Neural cell (in vitro differentiated cells): ENCODE data around the gene NFYB. TPM values are rescaled to one million over a fixed set of nuclear protein-coding genes. Genes with fewer than 3 reads are reported as not detected.

Experiments
- H2AFZ ChIP-seq: fragments of 200-600, 300-800 bp; sonication (generic), shearing (Covaris generic); 2 replicates; pipeline ENCODE4 v1.6.0; 2014; ENCODE audit warnings: low read depth, mild to moderate bottlenecking, antibody characterized with exemption, low read length, moderate library complexity
- H3F3A ChIP-seq: fragments of 200-600 bp; shearing (Covaris generic); 2 replicates; pipeline ENCODE4 v1.6.1; 2016; ENCODE audit warnings: mild to moderate bottlenecking, moderate library complexity, mixed read lengths, antibody characterized with exemption, low read length; ENCODE audit not compliant: insufficient read depth, poor library complexity, severe bottlenecking
- H3K27ac ChIP-seq: fragments of 200-600, 300-800 bp; sonication (generic), shearing (Covaris generic); 2 replicates; pipeline ENCODE4 v1.5.1; 2014; ENCODE audit warnings: mild to moderate bottlenecking, low read length, moderate library complexity
- H3K27me3 ChIP-seq: fragments of 300-800, 200-600 bp; sonication (generic), shearing (Covaris generic); 2 replicates; pipeline ENCODE4 v1.6.0; 2014; ENCODE audit warnings: mild to moderate bottlenecking, low read depth, low read length, moderate library complexity; ENCODE audit not compliant: insufficient read depth
- H3K36me3 ChIP-seq: fragments of 300-800, 200-600 bp; sonication (generic), shearing (Covaris generic); 2 replicates; pipeline ENCODE4 v1.5.1; 2014; ENCODE audit warnings: mild to moderate bottlenecking, antibody characterized with exemption, low read length, moderate library complexity; ENCODE audit not compliant: insufficient read depth
- H3K4me2 ChIP-seq: fragments of 300-800, 200-600 bp; sonication (generic), shearing (Covaris generic); 2 replicates; pipeline ENCODE4 v1.6.0; 2014; ENCODE audit warnings: mild to moderate bottlenecking, low read length
- H3K4me3 ChIP-seq: fragments of 300-800, 200-600 bp; sonication (generic), shearing (Covaris generic); 2 replicates; pipeline ENCODE4 v1.5.1; 2014; ENCODE audit warnings: mild to moderate bottlenecking, low read length, moderate library complexity
- H3K79me2 ChIP-seq: fragments of 200-600 bp; shearing (Covaris generic); replicated peaks from 2 replicates; pipeline ENCODE4 v1.6.0; 2014; ENCODE audit warnings: mild to moderate bottlenecking, low read length, moderate library complexity; ENCODE audit not compliant: insufficient read depth
- H3K9ac ChIP-seq: fragments of 300-800, 200-600 bp; sonication (generic), shearing (Covaris generic); 2 replicates; pipeline ENCODE4 v1.6.1; 2016; ENCODE audit warnings: mild to moderate bottlenecking, low read length, mixed read lengths
- H3K9me2 ChIP-seq: fragments of 200-600 bp; shearing (Covaris generic); 2 replicates; pipeline ENCODE4 v1.6.1; 2016; ENCODE audit warnings: mild to moderate bottlenecking, low read length, mixed read lengths; ENCODE audit not compliant: insufficient read depth
- H3K9me3 ChIP-seq: fragments of 200-600, 300-800 bp; sonication (generic), shearing (Covaris generic); 2 replicates; pipeline ENCODE4 v1.6.1; 2016; ENCODE audit warnings: mild to moderate bottlenecking, mixed run types, low read length, moderate library complexity, mixed read lengths
- H4K20me1 ChIP-seq: fragments of 200-600 bp; shearing (Covaris generic); 2 replicates; pipeline ENCODE4 v1.6.1; 2016; ENCODE audit warnings: mild to moderate bottlenecking, mixed run types; ENCODE audit not compliant: insufficient read depth
- CTCF ChIP-seq: fragments of 450-650 bp; IDR thresholded peaks from 2 replicates; pipeline ENCODE4 v1.5.1; 2014; ENCODE audit warnings: antibody characterized with exemption, mild to moderate bottlenecking, moderate library complexity; ENCODE audit not compliant: poor library complexity, severe bottlenecking
- EP300 ChIP-seq: fragments of 450-650 bp; conservative IDR thresholded peaks from 2 replicates; pipeline ENCODE4 v1.6.1; 2014; ENCODE audit warnings: antibody characterized with exemption, mild to moderate bottlenecking, moderate library complexity; ENCODE audit not compliant: poor library complexity, severe bottlenecking
- EZH2 ChIP-seq: fragments of 200-600, 300-800 bp; shearing (Covaris generic), sonication (generic); IDR thresholded peaks from 2 replicates; pipeline ENCODE4 v1.6.1; 2014; ENCODE audit warnings: antibody characterized with exemption, low read length, borderline replicate concordance, mild to moderate bottlenecking; ENCODE audit not compliant: insufficient read depth, poor library complexity, severe bottlenecking
- MXI1 ChIP-seq: fragments of 450-650 bp; conservative IDR thresholded peaks from 2 replicates; pipeline ENCODE4 v1.6.1; 2014; ENCODE audit warnings: antibody characterized with exemption, mild to moderate bottlenecking; ENCODE audit not compliant: poor library complexity, severe bottlenecking
- POLR2AphosphoS5 ChIP-seq: IDR thresholded peaks from 2 replicates; pipeline ENCODE4 v1.6.1; 2012
- RAD21 ChIP-seq: fragments of 450-650 bp; conservative IDR thresholded peaks from 2 replicates; pipeline ENCODE4 v1.6.1; 2014; ENCODE audit warnings: antibody characterized with exemption, mild to moderate bottlenecking, moderate library complexity
- REST ChIP-seq: IDR thresholded peaks from 2 replicates; pipeline ENCODE4 v1.6.1; 2012; ENCODE audit warnings: borderline replicate concordance
- SMC3 ChIP-seq: fragments of 450-650 bp; conservative IDR thresholded peaks from 2 replicates; pipeline ENCODE4 v1.6.1; 2014; ENCODE audit warnings: antibody characterized with exemption, mild to moderate bottlenecking, moderate library complexity; ENCODE audit not compliant: poor library complexity
- TAF1 ChIP-seq: IDR thresholded peaks from 2 replicates; pipeline ENCODE4 v1.6.1; 2012; ENCODE audit warnings: low read depth
- polyA minus RNA-seq: library from RNA; depleted of rRNA, polyadenylated mRNA; stranded (reverse); fragments of >200 nt; gene quantifications from 2 replicates; pipeline ENCODE4 v1.2.3, GENCODE V29; 2014
- polyA plus RNA-seq: library from polyadenylated mRNA; depleted of rRNA; stranded (reverse); fragments of >200 nt; gene quantifications from 2 replicates; pipeline ENCODE4 v1.2.3, GENCODE V29; 2014

Gene NFYB
- polyA plus RNA-seq: 56.6 and 60.8 TPM in 2 replicates
- 39.4 and 49.4 TPM in 2 replicates for polyA minus RNA-seq

GRCh38 chr12:104137902-104138796, at the start of gene NFYB:
NFYB (minus strand) TSS chr12:104138210; CDS start chr12:104135453, 2,757 bp downstream.
- Histone ChIP-seq H3K4me2 (peak within 1 kb of the TSS; percentile 66), H3F3A (peaks cover 6% of the 10 kb centered on the region), H2AFZ (peak within 1 kb of the TSS; percentile 98), H3K27me3 (no peaks in the 10 kb centered on the region), H3K9ac (peak within 1 kb of the TSS; percentile 93), H3K79me2 (peaks cover 27% of the 10 kb centered on the region), H4K20me1 (no peaks in the 10 kb centered on the region), H3K36me3 (peaks cover under 1% of the 10 kb centered on the region), H3K9me3 (no peaks in the 10 kb centered on the region), H3K9me2 (no peaks in the 10 kb centered on the region), H3K4me3 (peak within 1 kb of the TSS; percentile 83), H3K27ac (peak within 1 kb of the TSS; percentile 96)
- peak; percentile 84 for TF ChIP-seq MXI1
- peak; percentile 39 for TF ChIP-seq SMC3
- TF ChIP-seq CTCF: peak; percentile 41
- peak; percentile 99 for TF ChIP-seq EP300
- no peak for TF ChIP-seq REST
- peak; percentile 69 for TF ChIP-seq POLR2AphosphoS5
- peak; percentile 28 for TF ChIP-seq TAF1
- peak; percentile 28 for TF ChIP-seq RAD21
- no peak for TF ChIP-seq EZH2

GRCh38 chr12:104187446-104188155, 49.6 kb upstream of the NFYB start:
- Histone ChIP-seq H3F3A (no peaks in the 10 kb centered on the region), H3K4me2 (no peak overlapping the region), H3K79me2 (no peaks in the 10 kb centered on the region), H2AFZ (no peak overlapping the region), H3K27ac (no peak overlapping the region), H4K20me1 (no peaks in the 10 kb centered on the region), H3K9ac (no peak overlapping the region), H3K9me2 (no peaks in the 10 kb centered on the region), H3K36me3 (no peaks in the 10 kb centered on the region), H3K4me3 (no peak overlapping the region), H3K27me3 (no peaks in the 10 kb centered on the region), H3K9me3 (peaks cover 5% of the 10 kb centered on the region)
- TF ChIP-seq MXI1 (no peak), TAF1 (no peak), REST (no peak), EP300 (no peak), EZH2 (no peak), POLR2AphosphoS5 (no peak)
